SK-N-MC (cell line): ENCODE data around the gene CALR.

Source experiments
- EZH2 ChIP-seq: fragments of 200-600 bp; sonication (generic); IDR thresholded peaks from one replicate; pipeline ENCODE4 v1.6.1; 2017; ENCODE audit warnings: antibody characterized with exemption
- FOXP2 ChIP-seq: optimal IDR thresholded peaks from 2 replicates; pipeline ENCODE3; 2011; ENCODE audit warnings: mild to moderate bottlenecking, moderate library complexity; ENCODE audit not compliant: insufficient read depth; ENCODE audit errors: extremely low read length, control extremely low read depth
- POLR2AphosphoS5 ChIP-seq: IDR thresholded peaks from 2 replicates; pipeline ENCODE4 v1.6.1; 2012; ENCODE audit warnings: mild to moderate bottlenecking, low read depth, low read length, borderline replicate concordance

- TF ChIP-seq POLR2AphosphoS5 (no peak), EZH2 (no peak), FOXP2 (no peak)
These were observed 25.3 kb upstream of the CALR start for GRCh38 chr19:12913011-12913561.
